GM21529 (cell line): ENCODE results near the gene SOCS1.

Experiments used
- ATAC-seq: cut with Tn5 transposase; IDR thresholded peaks from one replicate; pipeline ENCODE4 v1.9.1; 2021; ENCODE audit not compliant: unreplicated experiment

Gene SOCS1

DNA sequence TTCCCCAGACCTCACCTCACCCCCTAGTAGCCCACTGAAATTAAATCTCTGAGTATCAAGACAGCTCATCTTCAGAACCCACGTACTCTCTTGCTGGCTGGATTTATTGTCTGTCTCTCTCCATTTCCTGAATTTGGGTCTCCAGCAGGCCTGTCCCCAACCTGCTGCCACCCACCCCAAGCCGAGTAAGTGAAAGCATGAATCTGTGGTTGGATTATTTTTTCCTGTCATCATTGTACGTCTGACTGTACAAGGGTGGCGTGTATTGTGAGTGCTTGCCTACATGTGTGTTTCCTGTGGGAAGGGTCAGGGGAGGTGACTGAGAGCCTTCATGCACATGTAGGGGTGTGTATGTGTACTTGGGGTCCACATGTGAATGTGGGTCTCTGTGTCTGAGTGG, 7.7 kb upstream of the SOCS1 start:
- no peak for ATAC-seq

- no peak for ATAC-seq
Measured at GRCh38 chr16:11262915-11263314, 6.9 kb upstream of the SOCS1 start.

GRCh38 chr16:11260596-11260966, 4.6 kb upstream of the SOCS1 start:
- no peak for ATAC-seq

DNA sequence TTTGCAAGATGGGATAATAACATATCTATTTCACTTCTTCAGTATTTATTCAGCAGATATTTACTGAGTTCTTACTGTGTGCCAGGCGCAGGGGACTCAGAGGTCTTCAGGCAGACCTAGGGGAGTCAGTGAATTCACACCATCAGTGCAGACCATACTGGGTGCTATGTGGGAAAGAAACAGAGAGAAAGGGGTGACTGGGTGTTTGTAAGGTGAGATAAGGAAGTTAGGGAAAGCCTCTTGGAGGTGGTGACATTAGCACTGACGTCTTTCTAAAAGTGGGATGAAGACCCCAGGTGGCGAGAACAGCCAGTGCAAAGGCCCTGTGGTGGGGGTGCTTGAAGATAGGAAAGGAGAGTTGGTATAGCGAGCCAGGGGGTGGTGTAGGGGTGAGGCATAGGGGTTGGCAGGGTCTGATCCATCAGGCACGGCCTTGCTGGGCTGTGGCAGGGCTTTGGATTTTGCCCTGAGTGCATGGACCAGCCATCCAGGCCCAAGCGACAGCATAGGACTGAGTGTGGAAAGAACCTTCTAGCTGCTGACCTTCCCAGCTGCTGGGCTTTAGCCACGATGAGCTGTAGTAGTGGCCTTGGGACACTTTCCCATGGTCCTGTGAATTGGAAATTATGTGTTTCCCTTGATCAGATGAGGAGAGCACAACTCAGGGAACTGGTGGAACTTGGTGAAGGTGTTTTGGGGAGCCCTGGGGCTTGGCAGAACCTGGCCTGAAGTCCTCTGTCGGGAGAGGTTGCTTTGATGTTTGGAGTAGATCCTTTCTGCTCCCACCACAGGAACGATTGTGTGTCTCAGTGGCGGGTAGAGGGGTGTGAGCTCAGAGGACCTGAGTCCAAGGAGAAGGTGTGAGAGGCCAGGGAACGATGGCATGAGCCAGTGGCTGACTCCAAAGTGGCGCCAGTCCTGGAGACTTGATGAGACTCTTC, 3.9 kb upstream of the SOCS1 start:
- ATAC-seq = no peak

- ATAC-seq = no peak
Measured at GRCh38 chr16:11258553-11259492, 2.8 kb upstream of the SOCS1 start.

GRCh38 chr16:11257131-11257938, 1.3 kb upstream of the SOCS1 start:
- ATAC-seq = no peak

GRCh38 chr16:11256661-11257130, 692 bp upstream of the SOCS1 start:
- ATAC-seq = no peak

- peak; percentile 5 for ATAC-seq
Measured at GRCh38 chr16:11254913-11255736, 879 bp downstream of the SOCS1 start.

GRCh38 chr16:11253995-11254912, 1.8 kb downstream of the SOCS1 start:
- no peak for ATAC-seq

GRCh38 chr16:11253009-11253994, 2.7 kb downstream of the SOCS1 start:
- ATAC-seq = no peak

- no peak for ATAC-seq
Measured at GRCh38 chr16:11252482-11252931, 3.5 kb downstream of the SOCS1 start.

- ATAC-seq = no peak
Measured at GRCh38 chr16:11251525-11252481, 4.2 kb downstream of the SOCS1 start.

- no peak for ATAC-seq
Measured at GRCh38 chr16:11250786-11251524, 5.0 kb downstream of the SOCS1 start.

- no peak for ATAC-seq
Measured at GRCh38 chr16:11250091-11250785, 5.8 kb downstream of the SOCS1 start.
